PFSK-1 (cell line): ENCODE results near the gene EVX1.

Experiments
- FOXP2 ChIP-seq: optimal IDR thresholded peaks from 2 replicates; pipeline ENCODE3; 2011; ENCODE audit warnings: borderline replicate concordance, control low read depth, inconsistent platforms; ENCODE audit not compliant: insufficient read depth; ENCODE audit errors: extremely low read length, extremely low read depth
- POLR2AphosphoS5 ChIP-seq: IDR thresholded peaks from 2 replicates; pipeline ENCODE4 v1.6.1; 2012; ENCODE audit warnings: low read depth, mild to moderate bottlenecking, control low read depth, low read length, moderate library complexity
- REST ChIP-seq, 2 experiments: IDR thresholded peaks; 2 replicates each; pipeline versions ENCODE4 v1.6.1 to v1.8.0; 2011 to 2012; ENCODE audit warnings: low read depth in 2 of 2, low read length in 2 of 2, control low read depth in 1 of 2, inconsistent platforms in 1 of 2, mild to moderate bottlenecking in 1 of 2, moderate library complexity in 1 of 2; ENCODE audit not compliant: insufficient read depth in 1 of 2
- SIN3A ChIP-seq: IDR thresholded peaks from 2 replicates; pipeline ENCODE4 v1.6.1; 2012; ENCODE audit warnings: mild to moderate bottlenecking, low read length, moderate library complexity, borderline replicate concordance; ENCODE audit not compliant: insufficient read depth
- TAF1 ChIP-seq: IDR thresholded peaks from 2 replicates; pipeline ENCODE4 v1.6.1; 2012; ENCODE audit warnings: low read length, control low read depth, borderline replicate concordance; ENCODE audit not compliant: insufficient read depth

The EVX1 gene

DNA sequence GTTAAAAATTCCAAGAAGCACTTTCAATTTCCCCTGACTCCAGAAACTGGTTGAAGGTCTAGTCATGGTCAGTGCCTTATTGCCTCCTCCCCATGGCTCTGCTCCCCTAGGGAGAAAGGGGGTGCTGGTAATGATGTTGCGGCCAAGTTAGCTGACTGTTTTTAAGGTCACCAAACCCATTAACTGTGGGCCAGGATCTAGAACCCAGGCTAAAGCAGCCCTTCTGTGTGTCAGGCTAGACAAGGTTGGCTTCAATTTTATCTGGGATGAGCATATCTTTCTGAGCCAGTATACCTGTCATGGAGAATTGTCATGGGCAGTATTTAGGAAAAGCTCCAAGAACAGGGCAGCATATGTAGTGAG lies 31.5 kb upstream of the EVX1 start:
- TF ChIP-seq SIN3A (no peak), TAF1 (no peak), REST (IDR thresholded peaks at IDR 0.05; ENCODE audit: insufficient read depth in 1 of 2, low read depth in 2 of 2, low read length in 2 of 2) (no peak), POLR2AphosphoS5 (no peak), FOXP2 (no peak)

- TF ChIP-seq SIN3A (no peak), REST (IDR thresholded peaks at IDR 0.05; ENCODE audit: insufficient read depth in 1 of 2, low read depth in 2 of 2, low read length in 2 of 2) (no peak), POLR2AphosphoS5 (no peak), TAF1 (no peak), FOXP2 (no peak)
Measured at GRCh38 chr7:27211764-27212204, 30.8 kb upstream of the EVX1 start.

DNA sequence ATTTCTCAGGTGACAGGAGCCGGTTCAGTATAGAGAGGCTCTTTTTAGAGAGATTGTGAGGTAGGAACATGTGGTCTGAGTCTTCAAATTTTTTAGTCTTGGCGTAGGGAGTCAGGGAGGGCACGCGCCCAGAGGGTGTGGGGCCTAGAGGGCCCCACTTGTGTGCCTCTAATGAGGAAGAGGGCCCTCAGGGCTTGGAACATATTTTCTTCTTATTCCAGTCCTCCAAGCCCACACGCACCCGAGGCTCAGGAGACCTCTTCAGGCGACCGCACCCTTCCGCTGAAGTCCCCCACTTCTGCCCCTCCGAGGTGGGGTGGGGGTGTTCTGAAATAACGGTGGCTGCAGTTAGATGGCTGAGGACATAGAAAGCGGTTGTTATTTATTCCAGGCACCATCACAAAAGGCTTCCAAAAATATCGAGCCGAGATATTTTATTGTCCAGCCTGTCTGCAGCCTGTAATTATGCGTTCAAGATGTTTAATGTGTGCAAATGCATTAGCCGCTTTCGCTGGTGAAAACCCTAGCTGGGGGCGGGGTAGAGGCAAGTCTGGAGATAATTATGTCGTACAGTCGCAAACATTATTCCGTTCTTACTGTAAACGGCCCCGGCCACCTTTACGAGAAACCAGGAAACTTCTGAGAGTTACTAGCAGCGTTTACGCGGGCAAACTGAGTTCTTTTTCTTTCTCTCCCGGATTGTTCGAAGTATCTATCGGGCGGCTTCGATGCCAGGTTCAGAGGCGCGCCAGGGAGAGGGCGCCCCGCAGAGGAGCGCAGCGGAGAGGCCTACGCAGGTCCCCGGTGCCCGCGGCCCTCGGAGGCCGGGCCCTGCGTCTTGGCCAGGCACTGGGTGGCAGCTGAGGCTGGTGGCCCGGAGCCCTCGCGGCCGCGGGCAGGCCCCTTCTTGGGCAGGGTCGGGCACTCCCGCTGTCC lies 29.8 kb upstream of the EVX1 start:
- TF ChIP-seq POLR2AphosphoS5, result no peak
- TF ChIP-seq REST (IDR thresholded peaks at IDR 0.05; ENCODE audit: insufficient read depth in 1 of 2, low read depth in 2 of 2, low read length in 2 of 2), result no peak
- TF ChIP-seq SIN3A, result no peak

- TF ChIP-seq SIN3A, result no peak
- no peak for TF ChIP-seq REST (IDR thresholded peaks at IDR 0.05; ENCODE audit: insufficient read depth in 1 of 2, low read depth in 2 of 2, low read length in 2 of 2)
- TF ChIP-seq POLR2AphosphoS5, result no peak
- TF ChIP-seq FOXP2, result no peak
- no peak for TF ChIP-seq TAF1
Measured at GRCh38 chr7:27213433-27214238, 29.0 kb upstream of the EVX1 start.
